MM.1S (cell line): Measurements from ENCODE around the gene LUZP1.

Experiments used
- DNase-seq: peaks from one replicate; pipeline ENCODE4 v3.0.0-alpha.2; 2015
- H2AFZ ChIP-seq: fragments of 300-600 bp; sonication (generic); 2 replicates; pipeline ENCODE4 v1.6.0; 2016; ENCODE audit warnings: antibody characterized with exemption, low read length
- H3F3A ChIP-seq: fragments of 300-600 bp; sonication (generic); 2 replicates; pipeline ENCODE4 v1.6.1; 2016; ENCODE audit warnings: mild to moderate bottlenecking, antibody characterized with exemption, low read length, moderate library complexity, mixed read lengths; ENCODE audit not compliant: insufficient read depth
- H3K27ac ChIP-seq: fragments of 300-600 bp; sonication (generic); 2 replicates; pipeline ENCODE4 v1.5.1; 2016; ENCODE audit warnings: mild to moderate bottlenecking, low read length
- H3K27me3 ChIP-seq: fragments of 300-600 bp; sonication (generic); replicated peaks from 2 replicates; pipeline ENCODE4 v1.6.0; 2016; ENCODE audit warnings: low read length; ENCODE audit not compliant: insufficient read depth
- H3K36me3 ChIP-seq: fragments of 300-600 bp; sonication (generic); replicated peaks from 2 replicates; pipeline ENCODE4 v1.6.1; 2016; ENCODE audit warnings: mild to moderate bottlenecking, low read length, mixed read lengths; ENCODE audit not compliant: insufficient read depth
- H3K4me1 ChIP-seq: fragments of 300-600 bp; sonication (generic); 2 replicates; pipeline ENCODE4 v1.6.1; 2016; ENCODE audit warnings: low read length, mixed read lengths
- H3K4me2 ChIP-seq: fragments of 300-600 bp; sonication (generic); 2 replicates; pipeline ENCODE4 v1.6.0; 2016; ENCODE audit warnings: low read depth, low read length
- H3K4me3 ChIP-seq: fragments of 300-600 bp; sonication (generic); 2 replicates; pipeline ENCODE4 v1.5.1; 2016; ENCODE audit warnings: low read length, mixed read lengths
- H3K79me2 ChIP-seq: fragments of 300-600 bp; sonication (generic); 2 replicates; pipeline ENCODE4 v1.6.1; 2016; ENCODE audit warnings: mixed run types, low read length, mixed read lengths
- H3K9ac ChIP-seq: fragments of 300-600 bp; sonication (generic); 2 replicates; pipeline ENCODE4 v1.6.1; 2016; ENCODE audit warnings: low read length, mixed read lengths
- H3K9me2 ChIP-seq: fragments of 300-600 bp; sonication (generic); replicated peaks from 2 replicates; pipeline ENCODE4 v1.6.1; 2016; ENCODE audit warnings: mild to moderate bottlenecking, low read length, mixed read lengths; ENCODE audit not compliant: insufficient read depth
- H3K9me3 ChIP-seq: fragments of 300-600 bp; sonication (generic); replicated peaks from 2 replicates; pipeline ENCODE4 v1.6.1; 2016; ENCODE audit warnings: mild to moderate bottlenecking, low read length, mixed read lengths; ENCODE audit not compliant: insufficient read depth
- H4K20me1 ChIP-seq: fragments of 300-600 bp; sonication (generic); 2 replicates; pipeline ENCODE4 v1.6.1; 2016; ENCODE audit warnings: mild to moderate bottlenecking, low read length, moderate library complexity, mixed read lengths; ENCODE audit not compliant: insufficient read depth
- CTCF ChIP-seq: fragments of 300-600 bp; sonication (generic); IDR thresholded peaks from 2 replicates; pipeline ENCODE4 v1.5.1; 2016; ENCODE audit warnings: antibody characterized with exemption, low read length, mixed read lengths
- EZH2 ChIP-seq: fragments of 300-600 bp; sonication (generic); optimal IDR thresholded peaks from 2 replicates; pipeline ENCODE3; 2017; ENCODE audit warnings: low read depth, mild to moderate bottlenecking, antibody characterized with exemption, low read length, mixed read lengths
- EZH2phosphoT487 ChIP-seq: fragments of 300-600 bp; sonication (generic); IDR thresholded peaks from 2 replicates; pipeline ENCODE4 v1.6.1; 2018; ENCODE audit warnings: antibody characterized with exemption, low read length

The LUZP1 gene

GRCh38 chr1:23149114-23149513, 19.5 kb downstream of the LUZP1 start:
- TF ChIP-seq CTCF (no peak), EZH2phosphoT487 (no peak), EZH2 (no peak)
- no peaks in the 10 kb centered on the region for H3K27me3 ChIP-seq
- H3K9me3 ChIP-seq = no peaks in the 10 kb centered on the region
- H4K20me1 ChIP-seq = no peaks in the 10 kb centered on the region
- H2AFZ ChIP-seq = no peak overlapping the region
- no peaks in the 10 kb centered on the region for H3K9me2 ChIP-seq
- no peaks in the 10 kb centered on the region for H3K36me3 ChIP-seq
- H3K4me1 ChIP-seq = no peaks in the 10 kb centered on the region
- DNase-seq = no peak
- H3K9ac ChIP-seq = no peak overlapping the region
- H3K4me2 ChIP-seq = no peak overlapping the region
- no peaks in the 10 kb centered on the region for H3F3A ChIP-seq
- H3K27ac ChIP-seq = no peak overlapping the region
- no peaks in the 10 kb centered on the region for H3K79me2 ChIP-seq
- H3K4me3 ChIP-seq = no peak overlapping the region

GRCh38 chr1:23148084-23148483, 20.6 kb downstream of the LUZP1 start:
- Histone ChIP-seq H4K20me1 (no peaks in the 10 kb centered on the region), H3K36me3 (no peaks in the 10 kb centered on the region), H3F3A (no peaks in the 10 kb centered on the region), H2AFZ (no peak overlapping the region), H3K4me1 (no peaks in the 10 kb centered on the region), H3K4me3 (no peak overlapping the region), H3K27me3 (no peaks in the 10 kb centered on the region), H3K9ac (no peak overlapping the region), H3K9me3 (no peaks in the 10 kb centered on the region), H3K27ac (no peak overlapping the region), H3K4me2 (no peak overlapping the region), H3K79me2 (no peaks in the 10 kb centered on the region), H3K9me2 (no peaks in the 10 kb centered on the region)
- no peak for TF ChIP-seq EZH2phosphoT487
- no peak for TF ChIP-seq EZH2
- no peak for TF ChIP-seq CTCF
- no peak for DNase-seq

GRCh38 chr1:23140940-23141596, 27.6 kb downstream of the LUZP1 start:
- no peak for TF ChIP-seq EZH2phosphoT487
- no peak for TF ChIP-seq EZH2
- no peak for TF ChIP-seq CTCF
- Histone ChIP-seq H3K79me2 (no peaks in the 10 kb centered on the region), H3F3A (no peaks in the 10 kb centered on the region), H3K9ac (no peak overlapping the region), H3K27ac (no peak overlapping the region), H4K20me1 (no peaks in the 10 kb centered on the region), H3K4me1 (no peaks in the 10 kb centered on the region), H3K9me3 (no peaks in the 10 kb centered on the region), H3K27me3 (no peaks in the 10 kb centered on the region), H3K36me3 (no peaks in the 10 kb centered on the region), H3K4me2 (no peak overlapping the region), H3K4me3 (no peak overlapping the region), H2AFZ (no peak overlapping the region), H3K9me2 (no peaks in the 10 kb centered on the region)
- DNase-seq = no peak
